HuH-7 (cell line): ENCODE results near the gene SLC66A3.
"Not testable (repeated sequence)": the region's sequence is repeated elsewhere in the genome, so short reads cannot be mapped to it uniquely, and the experiment has no call there.

Experiments
- DNase-seq: peaks from one replicate; pipeline ENCODE4 v3.0.0; 2011; ENCODE audit warnings: low spot score

Gene SLC66A3

GRCh38 chr2:11163439-11164317 is 8.4 kb downstream of the SLC66A3 start:
- no peak for DNase-seq

DNA sequence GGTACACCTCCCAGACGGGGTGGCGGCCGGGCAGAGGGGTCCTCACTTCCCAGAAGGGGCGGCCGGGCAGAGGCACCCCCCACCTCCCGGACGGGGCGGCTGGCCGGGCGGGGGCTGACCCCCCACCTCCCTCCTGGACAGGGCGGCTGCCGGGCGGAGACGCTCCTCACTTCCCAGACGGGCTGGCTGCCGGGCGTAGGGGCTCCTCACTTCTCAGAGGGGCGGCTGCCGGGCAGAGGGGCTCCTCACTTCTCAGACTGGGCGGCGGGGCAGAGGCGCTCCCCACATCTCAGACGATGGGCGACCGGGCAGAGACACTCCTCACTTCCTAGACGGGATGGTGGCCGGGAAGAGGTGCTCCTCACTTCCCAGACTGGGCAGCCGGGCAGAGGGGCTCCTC is 9.8 kb downstream of the SLC66A3 start:
- not testable (repeated sequence) for DNase-seq

DNA sequence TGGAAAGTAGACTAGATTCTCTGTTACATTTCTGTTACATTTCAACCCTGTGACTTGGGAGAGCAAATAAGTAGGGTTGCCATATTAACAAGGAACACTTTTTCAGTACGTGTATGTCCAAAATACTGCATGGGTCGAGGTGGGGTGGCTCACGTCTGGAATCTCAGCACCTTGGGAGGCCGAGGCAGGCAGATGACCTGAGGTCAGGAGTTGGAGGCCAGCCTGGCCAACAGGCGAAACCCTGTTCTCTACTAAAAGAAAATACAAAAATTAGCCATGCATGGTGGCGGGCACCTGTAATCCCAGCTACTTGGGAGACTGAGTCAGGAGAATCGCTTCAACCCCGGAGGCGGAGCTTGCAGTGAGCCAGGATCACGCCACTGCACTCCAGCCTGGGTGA is 11.2 kb downstream of the SLC66A3 start:
- no peak for DNase-seq

DNA sequence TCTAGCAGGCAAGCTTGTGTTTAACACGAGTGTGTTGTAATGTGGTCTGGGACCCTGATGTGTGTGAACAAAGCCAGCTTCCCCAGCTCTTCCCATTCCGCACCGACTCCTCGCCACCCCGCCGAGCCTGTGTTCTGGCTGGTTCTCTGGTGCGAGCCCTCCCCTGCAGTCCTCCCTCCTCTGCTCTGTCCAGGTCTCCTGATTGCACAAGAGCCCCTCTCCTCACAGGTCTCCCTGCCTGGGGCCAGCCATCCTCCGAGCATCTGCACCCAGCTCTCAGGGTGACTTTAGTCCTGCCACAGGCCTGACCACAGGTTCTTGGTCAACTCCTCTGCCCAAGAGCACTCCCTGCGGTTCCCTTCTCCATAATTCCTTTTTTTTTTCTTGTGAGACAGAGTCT is 13.2 kb downstream of the SLC66A3 start:
- DNase-seq = no peak

- DNase-seq = no peak
Measured at GRCh38 chr2:11169333-11169732, 14.1 kb downstream of the SLC66A3 start.

DNA sequence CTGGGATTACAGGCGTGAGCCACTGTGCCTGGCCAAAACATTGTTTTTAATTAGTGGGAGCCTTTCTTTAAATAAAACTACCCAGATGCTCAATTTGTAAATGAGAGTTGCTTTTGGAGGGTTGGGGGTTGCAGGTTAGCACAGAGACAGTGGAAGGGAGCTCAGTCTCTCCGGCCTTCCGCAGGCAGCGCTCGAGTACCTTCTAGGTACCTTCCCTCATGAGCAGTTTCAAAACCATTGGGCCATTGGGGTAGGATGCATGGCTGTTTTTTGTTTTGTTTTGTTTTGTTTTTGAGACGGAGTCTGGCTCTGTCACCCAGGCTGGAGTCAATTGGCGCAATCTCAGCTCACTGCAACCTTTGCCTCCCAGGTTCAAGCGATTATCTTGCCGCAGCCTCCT is 19.0 kb downstream of the SLC66A3 start:
- no peak for DNase-seq

DNA sequence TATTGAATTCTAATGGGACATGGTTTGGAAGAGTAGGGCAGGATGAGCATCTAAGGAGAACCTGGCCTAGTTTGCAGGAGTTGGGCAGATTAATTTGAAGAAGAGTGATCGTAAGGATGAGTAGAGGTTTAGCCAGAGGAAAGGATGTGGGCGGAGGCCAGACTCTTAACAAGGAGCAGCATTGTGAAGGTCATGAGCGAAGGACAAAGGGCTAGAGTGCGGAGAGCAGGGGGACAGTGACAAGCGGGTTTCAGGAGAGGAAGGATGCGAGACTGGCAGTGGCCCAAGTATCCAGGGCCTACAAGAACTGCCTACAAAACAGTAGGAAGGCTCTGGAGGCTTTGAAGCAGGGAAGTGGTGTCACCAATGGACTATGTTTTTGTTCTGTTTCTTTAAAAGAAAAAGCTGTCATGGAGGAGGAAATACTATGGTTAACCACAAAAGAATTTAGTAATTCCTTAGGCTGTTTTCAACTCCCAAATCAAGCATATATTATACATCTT is 20.1 kb downstream of the SLC66A3 start:
- no peak for DNase-seq

DNA sequence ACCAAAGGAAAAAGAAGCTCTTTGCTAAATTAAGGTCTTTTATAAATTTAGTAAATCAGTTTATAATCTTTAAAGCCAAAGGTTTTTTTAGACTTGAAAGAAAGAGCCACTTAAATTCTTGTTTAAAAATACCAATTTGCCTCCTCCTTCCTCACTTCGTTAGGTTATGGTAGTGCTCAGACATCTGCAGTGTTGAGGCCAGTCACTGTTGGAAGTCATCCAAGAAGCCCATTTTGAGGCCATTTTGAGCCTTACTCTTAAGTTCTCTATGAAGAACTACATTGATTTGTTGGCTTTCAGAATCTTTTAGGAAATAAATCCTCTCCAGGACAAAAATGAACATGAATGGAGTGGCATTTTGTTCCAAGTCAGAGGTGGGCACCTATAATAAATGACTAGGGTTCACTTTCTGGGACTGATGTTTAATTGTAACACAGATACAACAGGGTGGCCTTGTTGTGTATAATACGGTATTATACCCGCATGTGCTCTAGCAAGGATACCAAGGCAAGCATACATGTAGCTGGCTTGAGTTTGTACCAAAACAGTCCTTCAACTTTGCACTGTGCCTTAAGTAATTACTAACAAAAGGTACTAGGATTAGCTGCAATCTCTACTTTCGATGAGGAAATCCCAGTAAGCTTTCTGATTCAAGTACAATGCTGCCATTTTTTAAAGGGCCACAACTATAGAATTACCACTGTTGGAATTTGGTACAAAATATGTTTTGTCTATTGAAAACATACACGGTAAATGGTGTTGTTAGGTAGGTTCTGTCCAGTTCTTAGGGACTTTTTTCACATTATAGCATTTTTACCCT is 22.8 kb downstream of the SLC66A3 start:
- DNase-seq = no peak

GRCh38 chr2:11179196-11179595 is 23.9 kb downstream of the SLC66A3 start:
- no peak for DNase-seq

DNA sequence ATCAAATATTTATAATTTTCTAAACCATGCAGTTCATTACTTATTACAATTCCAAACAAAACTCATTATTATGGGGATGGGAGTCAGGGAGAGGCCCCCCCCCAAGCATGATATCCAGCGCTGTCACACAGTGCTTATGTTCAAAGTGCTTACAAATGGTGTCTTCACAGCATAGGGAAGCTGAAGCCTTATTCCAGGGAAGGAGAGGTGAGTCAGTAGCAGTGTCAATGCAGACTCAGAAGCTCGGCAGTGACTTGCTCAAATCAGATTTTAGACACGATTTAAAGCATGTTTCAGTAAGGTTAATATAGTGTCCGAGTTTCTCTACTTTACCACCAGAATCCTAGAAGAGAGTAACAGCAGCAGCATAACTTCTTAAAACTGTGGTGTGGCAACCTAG is 24.6 kb downstream of the SLC66A3 start:
- DNase-seq = no peak

- no peak for DNase-seq
Measured at GRCh38 chr2:11180653-11181052, 25.4 kb downstream of the SLC66A3 start.

- no peak for DNase-seq
Measured at GRCh38 chr2:11182951-11183350, 27.7 kb downstream of the SLC66A3 start.

- DNase-seq = no peak
Measured at GRCh38 chr2:11186145-11186544, 30.9 kb downstream of the SLC66A3 start.

DNA sequence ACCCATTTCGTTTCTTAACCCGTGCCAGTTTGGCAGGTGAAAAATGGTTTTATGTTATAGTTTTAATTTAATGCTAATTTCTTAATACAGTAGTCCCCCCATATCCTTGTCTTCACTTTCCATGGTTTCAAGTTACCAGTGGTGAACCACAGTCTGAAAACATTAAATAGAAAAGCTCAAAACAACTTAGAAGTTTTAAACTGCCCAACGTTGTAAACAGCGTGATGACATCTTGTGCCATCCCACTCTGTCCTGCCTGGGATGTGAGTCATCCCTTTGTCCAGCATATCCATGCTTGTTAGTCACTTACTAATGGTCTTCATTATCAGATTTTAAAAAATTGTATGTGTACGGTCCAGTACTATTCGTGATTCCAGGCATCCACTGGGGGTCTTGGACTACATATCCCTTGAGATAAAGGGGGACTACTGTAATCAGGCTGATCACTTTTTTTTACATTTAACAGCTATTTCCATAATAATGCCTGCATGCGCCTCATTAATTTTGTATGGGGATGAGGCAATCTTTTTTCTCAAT is 31.9 kb downstream of the SLC66A3 start:
- no peak for DNase-seq

DNA sequence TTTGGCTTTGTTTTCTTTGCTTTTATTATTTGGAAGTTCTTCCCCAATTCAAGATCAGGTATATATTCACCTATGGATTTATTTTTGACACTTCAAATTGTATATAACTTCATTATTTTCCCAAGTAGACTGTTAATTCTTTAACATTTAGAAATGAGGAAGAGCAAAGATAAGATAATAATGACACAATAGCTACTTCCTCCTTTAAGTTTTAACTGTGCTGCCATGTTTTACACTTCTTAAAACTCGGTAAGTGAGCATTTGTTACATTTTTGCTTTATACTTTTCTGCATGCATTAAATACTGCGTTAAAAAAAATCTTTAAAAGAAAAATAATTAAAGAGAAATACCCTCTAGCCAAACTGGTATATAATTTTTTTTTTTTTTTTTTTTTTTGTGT is 32.5 kb downstream of the SLC66A3 start:
- DNase-seq = no peak

GRCh38 chr2:11196246-11196645 is 41.0 kb downstream of the SLC66A3 start:
- no peak for DNase-seq

DNA sequence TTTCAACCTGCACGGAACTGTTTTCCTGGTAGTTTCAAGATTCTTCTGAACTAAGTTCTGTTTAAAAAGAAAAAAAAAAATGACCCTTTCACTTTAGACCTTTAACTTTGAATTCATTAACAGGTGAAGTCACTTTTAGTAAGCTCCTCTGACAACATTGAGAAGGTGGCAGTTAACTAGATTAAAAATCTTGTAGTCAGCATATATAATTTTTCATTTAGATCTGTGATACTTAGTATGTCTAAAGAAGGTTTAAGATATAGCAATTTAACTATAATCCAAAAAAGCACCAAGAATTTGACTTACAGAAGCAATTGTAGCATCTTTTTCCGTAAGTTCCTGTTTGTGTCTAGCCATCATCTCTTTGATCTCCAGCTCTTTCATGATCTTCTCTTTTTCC is 45.4 kb downstream of the SLC66A3 start:
- no peak for DNase-seq

DNA sequence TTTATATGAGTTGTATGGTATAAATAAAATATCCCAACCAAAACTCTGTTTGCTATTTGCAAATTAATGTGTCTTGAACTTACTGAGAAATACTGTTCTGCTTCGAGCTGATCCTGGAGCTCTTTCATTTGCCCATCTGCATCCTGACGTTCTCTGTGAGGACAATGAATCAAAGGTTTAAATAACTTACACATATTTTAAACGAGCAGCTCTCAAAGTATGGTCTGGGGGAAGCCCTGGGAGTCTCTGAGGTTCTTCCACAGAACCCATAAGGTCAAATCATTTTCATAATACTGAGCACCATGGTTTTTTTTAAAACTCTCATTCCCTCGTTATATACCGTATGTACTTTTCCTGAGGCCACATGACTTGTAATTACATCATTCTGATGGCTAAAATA is 46.7 kb downstream of the SLC66A3 start:
- DNase-seq = no peak

GRCh38 chr2:11203480-11203879 is 48.2 kb downstream of the SLC66A3 start:
- no peak for DNase-seq

GRCh38 chr2:11208083-11208482 is 52.8 kb downstream of the SLC66A3 start:
- DNase-seq = no peak

- DNase-seq = no peak
Measured at GRCh38 chr2:11212645-11213044, 57.4 kb downstream of the SLC66A3 start.

DNA sequence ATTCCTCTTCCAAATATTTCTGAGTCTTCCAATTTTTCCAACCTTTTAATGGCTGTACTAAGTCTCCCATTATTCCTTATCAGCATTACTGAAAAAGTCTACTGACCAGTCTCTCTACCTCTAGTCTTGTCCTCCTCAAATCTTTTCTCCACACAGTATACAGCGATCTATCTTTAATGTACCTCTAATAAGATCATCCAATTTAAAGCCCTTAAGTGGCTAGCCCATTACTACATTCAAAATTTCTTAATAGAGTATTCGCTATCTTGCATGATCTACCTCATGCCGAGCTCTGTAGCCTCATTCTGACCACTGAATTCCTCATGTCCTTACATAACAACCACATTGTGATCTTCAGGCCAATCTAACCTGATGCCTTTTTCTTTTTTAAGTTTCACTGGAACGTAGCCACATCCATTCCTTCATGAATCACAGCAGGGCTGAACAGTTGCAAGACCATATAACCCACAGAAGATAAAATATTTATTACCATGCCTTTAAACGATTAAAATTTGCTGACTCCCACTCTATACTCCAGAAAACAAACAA is 57.9 kb downstream of the SLC66A3 start:
- no peak for DNase-seq

DNA sequence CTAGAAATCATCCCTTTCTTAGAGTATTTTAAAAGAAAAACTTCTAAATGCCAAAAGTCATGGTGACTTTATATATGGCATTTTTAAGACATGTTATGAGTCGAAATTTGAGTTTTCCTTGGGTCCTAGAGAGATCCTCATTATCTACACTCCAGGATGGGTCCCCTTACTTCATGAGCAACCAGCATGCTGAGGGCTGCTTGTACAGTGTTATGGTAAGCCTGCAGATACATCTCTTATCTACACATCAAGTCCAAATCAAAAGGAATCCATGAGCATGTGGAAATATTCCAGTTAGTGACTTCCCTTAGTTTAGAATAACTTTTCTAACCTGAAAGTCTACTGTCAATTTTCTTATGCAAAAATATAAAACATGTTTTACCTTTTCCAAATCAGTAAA is 58.7 kb downstream of the SLC66A3 start:
- no peak for DNase-seq
